ENCODE results near the gene OPRD1.
A peak's percentile ranks its signal among the peaks of the same experiment; 100 is the strongest.
"Not testable (repeated sequence)": the region's sequence is repeated elsewhere in the genome, so short reads cannot be mapped to it uniquely, and the experiment has no call there.

Gene OPRD1

DNA sequence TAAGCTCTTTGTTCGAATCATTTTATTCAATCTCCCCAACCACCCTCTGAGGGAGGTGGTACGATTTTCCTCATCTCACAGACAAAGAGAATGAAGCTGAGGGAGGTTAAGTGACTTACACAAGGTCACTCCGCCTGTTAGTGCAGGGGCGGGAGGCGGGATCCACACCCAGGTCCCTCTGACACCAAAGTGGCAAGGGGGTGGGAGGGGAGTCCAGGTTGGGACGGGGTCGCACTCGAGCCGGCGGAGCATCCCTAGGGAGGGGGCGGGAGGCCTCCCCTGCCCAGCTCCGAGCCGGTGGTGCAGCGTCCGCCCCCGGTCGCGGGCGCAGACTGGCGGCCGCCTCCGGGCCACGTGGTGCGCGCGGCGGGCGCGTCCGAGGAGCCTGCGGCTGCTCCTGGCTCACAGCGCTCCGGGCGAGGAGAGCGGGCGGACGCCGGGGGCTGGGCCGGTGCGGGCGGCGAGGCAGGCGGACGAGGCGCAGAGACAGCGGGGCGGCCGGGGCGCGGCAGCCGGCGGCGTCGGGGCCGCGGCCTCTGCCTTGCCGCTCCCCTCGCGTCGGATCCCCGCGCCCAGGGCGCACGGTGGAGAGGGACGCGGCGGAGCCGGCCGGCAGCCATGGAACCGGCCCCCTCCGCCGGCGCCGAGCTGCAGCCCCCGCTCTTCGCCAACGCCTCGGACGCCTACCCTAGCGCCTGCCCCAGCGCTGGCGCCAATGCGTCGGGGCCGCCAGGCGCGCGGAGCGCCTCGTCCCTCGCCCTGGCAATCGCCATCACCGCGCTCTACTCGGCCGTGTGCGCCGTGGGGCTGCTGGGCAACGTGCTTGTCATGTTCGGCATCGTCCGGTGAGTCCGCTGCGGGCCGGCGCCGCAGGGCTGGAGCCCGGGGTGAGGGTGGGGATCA, at the start of gene OPRD1:
Gene OPRD1 (plus strand): TSS at position 405 of the 903 bp plus-strand sequence. CDS start 214 bp downstream, at position 619.
- in situ Hi-C loops (cut with HindIII; ENCODE audit: low sequenced_read_pairs): no loop called here
- DNase-seq (ENCODE audit: low read depth, low spot score): no peak
- H3K4me3 ChIP-seq (ENCODE audit: low read depth, low read length): no peak within 1 kb of the TSS
- TF ChIP-seq CTCF (IDR thresholded peaks at IDR 0.05; ENCODE audit: low read depth, low read length): no peak

DNA sequence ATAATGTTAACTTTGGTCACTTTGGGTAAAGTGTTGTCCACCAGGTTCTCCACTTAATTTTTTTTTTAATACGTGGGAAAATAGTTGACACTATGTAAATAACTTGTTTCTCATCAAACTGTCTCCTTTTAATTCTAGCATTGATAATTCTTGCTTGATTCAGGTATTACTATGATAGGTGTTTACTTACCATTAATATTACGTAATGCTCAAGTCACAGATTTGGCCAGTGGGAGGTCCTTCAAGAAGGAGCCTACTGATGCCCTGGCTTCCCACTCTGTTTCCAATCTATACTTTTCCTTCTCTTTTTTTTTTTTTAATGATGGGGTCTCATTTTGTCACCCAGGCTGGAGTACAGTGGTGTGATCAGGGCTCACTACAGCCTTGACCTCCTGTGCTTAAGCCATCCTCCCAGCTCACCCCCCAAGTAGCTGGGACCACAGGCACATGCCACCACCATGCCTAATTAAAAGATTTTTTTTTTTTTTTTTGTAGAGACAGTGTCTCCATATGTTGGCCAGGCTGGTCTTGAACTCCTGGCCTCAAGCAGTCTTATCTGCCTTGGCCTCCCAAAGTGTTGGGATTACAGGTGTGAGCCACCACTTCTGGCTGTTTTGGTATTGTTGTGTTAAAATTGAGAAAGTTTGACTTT, 45.3 kb upstream of the OPRD1 start:
- no peak for TF ChIP-seq CTCF (IDR thresholded peaks at IDR 0.05; ENCODE audit: low read depth, low read length)
- no peak overlapping the region for H3K4me3 ChIP-seq (ENCODE audit: low read depth, low read length)
- DNase-seq (ENCODE audit: low read depth, low spot score): no peak
- in situ Hi-C loops (cut with HindIII; ENCODE audit: low sequenced_read_pairs): no loop called here

- in situ Hi-C loops (cut with HindIII; ENCODE audit: low sequenced_read_pairs): no loop called here
- no peak for DNase-seq (ENCODE audit: low read depth, low spot score)
- TF ChIP-seq CTCF (IDR thresholded peaks at IDR 0.05; ENCODE audit: low read depth, low read length): no peak
Observed at GRCh38 chr1:28770601-28771165, 41.3 kb upstream of the OPRD1 start.

GRCh38 chr1:28771921-28772320, 40.0 kb upstream of the OPRD1 start:
- H3K4me3 ChIP-seq (ENCODE audit: low read depth, low read length); in situ Hi-C loops (cut with HindIII; ENCODE audit: low sequenced_read_pairs); DNase-seq (ENCODE audit: low read depth, low spot score): not testable (repeated sequence)

More at GRCh38 chr1:28770601-28771165, 41.3 kb upstream of the OPRD1 start:
- no peak overlapping the region for H3K4me3 ChIP-seq (ENCODE audit: low read depth, low read length)

DNA sequence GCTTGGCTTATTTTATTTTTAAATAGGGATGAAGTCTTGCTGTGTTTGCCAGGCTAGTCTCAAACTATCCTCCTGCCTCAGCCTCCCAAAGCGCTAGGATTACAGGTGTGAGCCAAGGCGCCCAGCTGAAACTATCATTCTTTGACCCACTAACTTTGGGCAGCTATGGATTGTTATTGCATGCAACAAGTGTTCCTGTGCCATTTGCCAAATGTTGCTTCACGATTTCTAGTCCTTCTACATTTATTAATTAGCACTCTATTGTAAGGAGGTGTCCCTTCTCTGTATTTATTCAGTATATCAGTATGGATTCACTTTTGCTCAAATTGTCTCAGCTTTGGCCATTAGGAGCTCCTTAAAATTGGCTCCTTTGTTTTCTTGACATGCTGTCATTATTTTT, 38.9 kb upstream of the OPRD1 start:
- H3K4me3 ChIP-seq (ENCODE audit: low read depth, low read length): no peak overlapping the region
- DNase-seq (ENCODE audit: low read depth, low spot score): no peak
- in situ Hi-C loops (cut with HindIII; ENCODE audit: low sequenced_read_pairs): no loop called here
- no peak for TF ChIP-seq CTCF (IDR thresholded peaks at IDR 0.05; ENCODE audit: low read depth, low read length)

GRCh38 chr1:28775121-28775942, 36.6 kb upstream of the OPRD1 start:
- DNase-seq (ENCODE audit: low read depth, low spot score): peak; percentile 15
- no peak for TF ChIP-seq CTCF (IDR thresholded peaks at IDR 0.05; ENCODE audit: low read depth, low read length)
- peak overlapping the region; percentile 24 for H3K4me3 ChIP-seq (ENCODE audit: low read depth, low read length)
- in situ Hi-C loops (cut with HindIII; ENCODE audit: low sequenced_read_pairs): no loop called here
